HG03457 (cell line): ENCODE measurements around the gene LNX1.

Experiments
- ATAC-seq: cut with Tn5 transposase; IDR thresholded peaks from one replicate; pipeline ENCODE4 v1.9.1; 2021; ENCODE audit warnings: moderate number of reproducible peaks; ENCODE audit not compliant: unreplicated experiment

LNX1 gene

GRCh38 chr4:53500546-53500945 is 90.7 kb downstream of the LNX1 start:
- no peak for ATAC-seq

GRCh38 chr4:53499791-53500190 is 91.5 kb downstream of the LNX1 start:
- no peak for ATAC-seq

GRCh38 chr4:53498706-53499105 is 92.6 kb downstream of the LNX1 start:
- ATAC-seq, result no peak

GRCh38 chr4:53497487-53498244 is 93.6 kb downstream of the LNX1 start:
- no peak for ATAC-seq

GRCh38 chr4:53494851-53495250 is 96.4 kb downstream of the LNX1 start:
- ATAC-seq, result no peak

- ATAC-seq, result no peak
Measured at GRCh38 chr4:53490965-53491622, 100.2 kb downstream of the LNX1 start.

GRCh38 chr4:53490161-53490956 is 100.9 kb downstream of the LNX1 start:
- no peak for ATAC-seq

- no peak for ATAC-seq
Measured at GRCh38 chr4:53489279-53489889, 101.9 kb downstream of the LNX1 start.

- ATAC-seq, result no peak
Measured at GRCh38 chr4:53487766-53488165, 103.5 kb downstream of the LNX1 start.

GRCh38 chr4:53485658-53486040 is 105.6 kb downstream of the LNX1 start:
- ATAC-seq, result no peak

- no peak for ATAC-seq
Measured at GRCh38 chr4:53484911-53485657, 106.2 kb downstream of the LNX1 start.

GRCh38 chr4:53483250-53483649 is 108.0 kb downstream of the LNX1 start:
- no peak for ATAC-seq

GRCh38 chr4:53481586-53481985 is 109.7 kb downstream of the LNX1 start:
- no peak for ATAC-seq

- ATAC-seq, result no peak
Measured at GRCh38 chr4:53480909-53481308, 110.4 kb downstream of the LNX1 start.

GRCh38 chr4:53479736-53480525 is 111.4 kb downstream of the LNX1 start:
- no peak for ATAC-seq

- ATAC-seq, result no peak
Measured at GRCh38 chr4:53478671-53479456, 112.4 kb downstream of the LNX1 start.

GRCh38 chr4:53477636-53478035 is 113.7 kb downstream of the LNX1 start:
- no peak for ATAC-seq

- no peak for ATAC-seq
Measured at GRCh38 chr4:53477038-53477565, 114.2 kb downstream of the LNX1 start.
